Activated CD4-positive, CD25-positive, alpha-beta regulatory T cell treated with anti-CD3 and anti-CD28 coated beads, Interleukin-2, amount 50 U/mL, for 24 hours (primary cell): ENCODE data around the gene PKP4.
"Not testable (repeated sequence)": the region's sequence is repeated elsewhere in the genome, so short reads cannot be mapped to it uniquely, and the experiment has no call there.

ENCODE experiments used
- ATAC-seq, 2 donors: fragments of 150-1000 bp; cut with Tn5 transposase; one replicate each; pipeline ENCODE4 v1.10.0; 2021; ENCODE audit warnings: mild to moderate bottlenecking in 1 of 2, moderate library complexity in 1 of 2

Gene PKP4

DNA sequence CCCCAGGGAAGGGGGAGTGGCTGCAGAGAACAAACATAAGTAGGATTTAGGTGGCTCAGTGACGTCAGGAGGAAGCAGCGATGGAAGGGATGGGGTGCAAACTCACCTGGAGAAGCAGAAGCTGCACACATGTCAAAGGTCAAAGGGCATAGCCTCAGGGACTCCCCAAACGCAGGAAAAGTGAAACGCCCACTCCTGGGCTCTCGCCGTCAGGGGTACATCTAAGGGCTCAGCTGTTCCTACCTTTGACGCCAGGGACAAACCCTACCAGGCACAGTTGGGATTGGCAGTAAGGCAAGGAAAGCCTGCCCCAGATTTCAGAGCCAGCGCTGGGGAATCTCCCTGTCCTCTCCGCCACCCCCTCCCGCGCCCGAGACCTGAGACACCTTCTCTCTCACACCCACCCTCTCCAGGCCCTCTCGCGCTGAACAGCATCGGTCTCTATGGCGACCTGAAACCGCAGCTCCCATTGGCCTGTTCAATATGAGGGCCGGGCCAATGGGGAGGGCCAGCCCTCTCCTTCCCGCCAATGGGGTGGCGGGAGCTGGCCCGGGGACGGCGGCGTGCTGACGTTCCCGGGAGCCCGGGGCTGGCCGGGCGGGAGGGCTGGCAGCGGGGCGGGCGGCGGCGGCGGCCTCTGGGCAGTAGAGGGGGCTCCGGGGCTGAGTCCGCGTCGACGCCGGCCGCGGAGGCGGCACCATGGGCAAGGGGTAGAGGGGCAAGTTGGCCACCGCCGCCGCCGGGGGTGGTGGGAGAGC, at the start of gene PKP4, which contains the start of gene CCDC148:
Gene PKP4, plus strand, starts transcription at position 644 of the 758 bp plus-strand sequence. CDS start 76,233 bp downstream, outside the sequence.
Gene CCDC148, minus strand, starts transcription at position 445 of the 758 bp plus-strand sequence. Its CDS starts 314 bp downstream, at position 131.
- peak; percentile 96 for ATAC-seq

DNA sequence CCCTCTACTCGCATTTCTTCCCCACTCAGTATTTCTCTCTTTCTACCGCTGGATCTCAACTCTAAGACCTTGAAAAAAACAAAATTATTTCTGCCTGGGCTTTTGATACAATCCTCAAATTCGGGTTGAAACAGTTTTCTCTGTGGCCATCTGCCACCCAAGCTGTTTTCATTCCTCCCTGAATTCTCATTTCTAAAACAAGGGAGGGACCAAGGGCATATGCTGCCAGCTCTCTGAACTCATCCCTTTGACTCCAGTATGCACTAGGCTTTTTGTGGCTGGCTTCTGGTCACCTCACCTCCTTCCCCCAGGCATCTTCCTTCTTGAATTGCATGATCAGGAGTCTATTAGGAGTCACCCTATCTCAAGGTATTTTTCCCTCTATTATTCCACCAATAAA, 49.7 kb upstream of the PKP4 start:
- no peak for ATAC-seq

DNA sequence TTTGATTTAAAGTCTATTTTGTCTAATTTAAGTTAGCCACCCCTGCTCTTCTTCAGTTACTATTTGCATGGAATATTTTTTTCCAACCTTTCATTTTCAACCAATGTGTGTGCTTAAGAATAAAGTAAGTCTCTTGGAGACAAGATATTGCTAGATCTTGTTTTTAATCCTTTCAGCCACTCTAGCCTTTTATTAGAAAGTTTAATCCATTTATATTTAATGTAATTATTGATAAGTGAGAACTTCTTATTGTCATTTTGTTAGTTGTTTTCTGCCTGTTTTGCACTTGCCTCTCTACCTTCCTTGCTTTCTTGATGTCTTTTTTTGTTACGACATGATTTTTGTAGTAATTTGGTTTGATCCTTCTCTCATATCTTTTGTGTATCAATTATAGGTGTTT, 46.6 kb upstream of the PKP4 start:
- no peak for ATAC-seq

- ATAC-seq: no peak
Observed at GRCh38 chr2:158411748-158412147, 45.0 kb upstream of the PKP4 start.

DNA sequence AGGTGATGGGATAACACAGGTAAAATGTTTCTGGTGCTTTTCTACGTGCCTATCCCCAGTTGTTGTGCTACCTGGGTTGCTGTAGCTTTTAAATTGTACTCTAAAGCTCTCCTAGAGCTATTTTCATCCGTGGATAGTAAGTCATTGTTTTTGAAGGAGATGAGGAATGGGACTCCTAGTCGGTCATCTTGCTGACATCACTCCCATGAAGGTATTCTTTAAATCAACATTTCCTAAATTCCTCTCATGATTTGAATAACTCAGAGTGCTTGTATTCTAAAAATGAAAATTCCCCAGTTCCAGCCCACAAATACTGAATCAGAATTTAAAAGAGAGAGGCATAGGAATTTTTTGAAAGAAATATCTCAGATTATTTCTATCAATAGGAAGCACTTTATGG, 44.5 kb upstream of the PKP4 start:
- no peak for ATAC-seq

- no peak for ATAC-seq
Observed at GRCh38 chr2:158413581-158413980, 43.2 kb upstream of the PKP4 start.

- no peak for ATAC-seq
Observed at GRCh38 chr2:158414538-158414937, 42.2 kb upstream of the PKP4 start.

DNA sequence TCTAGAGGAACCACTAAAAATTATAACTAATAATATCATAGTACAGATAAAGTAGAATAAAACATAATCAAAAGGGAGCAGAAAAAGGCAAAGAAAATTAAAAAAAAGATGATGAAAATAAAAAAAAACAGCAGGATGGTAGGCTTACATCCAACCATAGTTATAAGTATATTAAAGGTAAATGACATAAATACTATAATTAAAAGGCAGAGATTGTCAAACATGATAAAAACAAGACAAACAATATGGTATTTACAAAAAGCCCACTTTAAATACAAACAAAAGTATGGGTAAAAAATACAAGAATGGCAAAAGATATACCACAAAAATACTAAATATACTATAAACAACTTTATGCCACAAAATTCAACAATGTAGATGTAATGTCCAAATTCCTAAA, 24.6 kb upstream of the PKP4 start:
- ATAC-seq: no peak

- ATAC-seq: not testable (repeated sequence)
Observed at GRCh38 chr2:158433716-158434115, 23.0 kb upstream of the PKP4 start.

- not testable (repeated sequence) for ATAC-seq
Observed at GRCh38 chr2:158439062-158439461, 17.7 kb upstream of the PKP4 start.

DNA sequence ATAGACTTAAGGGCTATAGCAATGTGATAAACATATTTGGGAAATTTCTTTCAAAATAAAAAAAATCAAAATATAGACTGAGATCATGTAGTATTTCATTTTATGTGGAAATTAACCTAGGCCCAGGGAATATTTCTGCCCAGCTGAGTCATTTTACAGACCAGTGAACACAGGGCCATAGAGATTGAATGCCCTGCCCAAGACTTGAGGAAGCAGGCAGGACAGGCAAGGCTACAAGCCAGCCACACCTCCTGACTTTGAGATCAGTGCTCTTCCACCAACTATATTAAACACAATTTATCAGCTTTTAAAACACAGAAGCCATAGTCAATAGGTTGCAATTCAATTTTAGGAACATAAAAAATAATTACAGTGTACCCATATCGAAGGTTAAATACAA, 13.1 kb upstream of the PKP4 start:
- no peak for ATAC-seq

GRCh38 chr2:158457092-158457825, 507 bp downstream of the PKP4 start:
- ATAC-seq: peak; percentile 12 to 40

- ATAC-seq: peak; percentile 45 to 51
Observed at GRCh38 chr2:158457826-158458616, 1.3 kb downstream of the PKP4 start.

DNA sequence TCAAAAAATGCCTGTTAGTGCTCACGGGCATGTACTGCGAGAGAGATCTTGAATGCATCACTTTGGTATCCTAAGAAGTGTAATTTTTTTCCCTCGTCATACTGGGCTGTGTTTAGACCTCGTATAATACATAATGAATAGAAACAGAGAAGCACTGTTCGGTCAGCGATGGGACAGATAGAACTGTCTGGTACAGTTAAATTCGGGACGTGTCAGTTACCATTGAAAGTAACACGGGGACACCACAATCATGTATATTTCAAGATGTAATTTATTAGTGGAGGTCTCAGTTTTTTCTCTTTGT, 1.8 kb downstream of the PKP4 start:
- ATAC-seq: no peak

GRCh38 chr2:158459161-158460003, 2.6 kb downstream of the PKP4 start:
- no peak for ATAC-seq

DNA sequence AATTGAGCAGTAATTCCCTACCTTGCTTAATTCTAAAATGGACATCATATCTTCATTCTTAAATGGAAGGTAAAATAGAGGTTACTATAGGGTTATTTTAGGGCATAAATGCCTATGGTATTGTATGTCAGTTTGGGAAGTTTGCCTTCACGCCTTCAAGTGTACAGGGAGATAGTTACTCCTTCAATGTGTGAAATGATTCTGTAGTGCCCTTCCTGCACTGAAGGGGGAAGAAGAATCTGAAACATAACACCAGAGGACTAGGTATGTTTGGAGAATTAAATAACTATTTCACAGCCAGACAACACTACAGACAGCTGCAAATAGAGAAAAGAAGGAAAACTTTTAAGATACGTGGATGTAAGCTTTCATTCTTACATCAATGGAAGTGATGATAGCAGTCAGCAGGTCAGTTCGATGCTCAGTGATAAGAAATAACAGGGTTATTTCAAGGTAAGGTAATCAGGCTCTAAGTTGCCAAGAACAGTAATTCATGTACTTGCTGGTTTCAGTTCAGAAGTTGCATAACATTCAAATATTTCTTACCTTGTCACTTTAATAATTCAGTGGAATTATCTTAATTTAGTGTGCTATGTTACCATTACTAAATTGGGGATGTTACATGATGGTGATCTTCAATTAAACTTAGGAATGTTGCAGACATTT, 4.0 kb downstream of the PKP4 start:
- ATAC-seq: no peak

- no peak for ATAC-seq
Observed at GRCh38 chr2:158463496-158464095, 6.8 kb downstream of the PKP4 start.

- ATAC-seq: peak; percentile 73 to 77
Observed at GRCh38 chr2:158464426-158465281, 7.9 kb downstream of the PKP4 start.

DNA sequence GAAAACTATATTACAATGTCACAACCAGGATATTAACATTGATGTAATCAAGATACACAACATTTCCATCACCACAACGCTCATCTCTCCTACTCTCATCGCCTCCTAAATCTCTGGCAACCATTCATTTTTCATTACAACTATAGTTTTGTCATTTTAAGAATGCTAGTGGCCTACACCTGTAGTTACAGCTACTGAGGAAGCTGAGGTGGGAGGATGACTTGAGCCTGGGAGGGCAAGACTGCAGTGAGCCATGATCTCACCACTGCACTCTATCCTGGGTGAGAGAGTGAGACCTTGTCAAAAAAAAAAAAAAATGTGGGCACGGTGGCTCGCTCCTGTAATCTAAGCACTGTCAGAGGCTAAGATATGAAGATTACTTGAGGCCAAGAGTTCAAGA, 10.5 kb downstream of the PKP4 start:
- ATAC-seq: no peak

DNA sequence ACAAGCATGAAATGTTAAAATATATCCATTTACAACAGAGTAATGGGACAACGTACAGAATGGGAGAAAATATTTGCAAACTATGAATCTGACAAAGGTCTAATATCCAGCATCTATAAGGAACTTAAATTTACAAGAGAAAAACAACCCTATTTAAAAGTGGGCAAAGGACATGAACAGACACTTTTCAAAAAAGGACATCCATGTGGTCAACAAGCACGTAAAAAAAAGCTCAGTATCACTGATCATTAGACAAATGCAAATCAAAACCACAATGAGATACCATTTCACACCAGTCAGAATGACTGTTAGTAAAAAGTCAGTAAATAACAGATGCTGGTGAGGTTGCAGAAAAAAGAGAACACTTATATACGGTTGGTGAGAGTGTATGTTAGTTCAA, 16.1 kb downstream of the PKP4 start:
- not testable (repeated sequence) for ATAC-seq
